ENCODE results near the gene PLA2G4B.

GRCh38 chr15:41829959-41830646 lies 8.5 kb upstream of the PLA2G4B start:
- TF ChIP-seq, protein P1, sequence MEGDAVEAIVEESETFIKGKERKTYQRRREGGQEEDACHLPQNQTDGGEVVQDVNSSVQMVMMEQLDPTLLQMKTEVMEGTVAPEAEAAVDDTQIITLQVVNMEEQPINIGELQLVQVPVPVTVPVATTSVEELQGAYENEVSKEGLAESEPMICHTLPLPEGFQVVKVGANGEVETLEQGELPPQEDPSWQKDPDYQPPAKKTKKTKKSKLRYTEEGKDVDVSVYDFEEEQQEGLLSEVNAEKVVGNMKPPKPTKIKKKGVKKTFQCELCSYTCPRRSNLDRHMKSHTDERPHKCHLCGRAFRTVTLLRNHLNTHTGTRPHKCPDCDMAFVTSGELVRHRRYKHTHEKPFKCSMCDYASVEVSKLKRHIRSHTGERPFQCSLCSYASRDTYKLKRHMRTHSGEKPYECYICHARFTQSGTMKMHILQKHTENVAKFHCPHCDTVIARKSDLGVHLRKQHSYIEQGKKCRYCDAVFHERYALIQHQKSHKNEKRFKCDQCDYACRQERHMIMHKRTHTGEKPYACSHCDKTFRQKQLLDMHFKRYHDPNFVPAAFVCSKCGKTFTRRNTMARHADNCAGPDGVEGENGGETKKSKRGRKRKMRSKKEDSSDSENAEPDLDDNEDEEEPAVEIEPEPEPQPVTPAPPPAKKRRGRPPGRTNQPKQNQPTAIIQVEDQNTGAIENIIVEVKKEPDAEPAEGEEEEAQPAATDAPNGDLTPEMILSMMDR (IDR thresholded peaks at IDR 0.05) = no peak
- TF ChIP-seq EZH2 (IDR thresholded peaks at IDR 0.05; ENCODE audit: borderline replicate concordance, insufficient read depth, low read depth, low read length, poor library complexity, severe bottlenecking) = no peak
